ENCODE measurements around the gene TMPRSS9.

- TF ChIP-seq CTCF (conservative IDR thresholded peaks at IDR 0.05 in 1 of 2, IDR thresholded peaks at IDR 0.05 in 1 of 2; ENCODE audit: extremely low read depth in 1 of 2, insufficient read depth in 1 of 2, low read depth in 1 of 2, low read length in 2 of 2) (no peak), EZH2 (IDR thresholded peaks at IDR 0.05; ENCODE audit: borderline replicate concordance, low read length) (no peak)
These were observed 36.4 kb upstream of the TMPRSS9 start for GRCh38 chr19:2323707-2324106.
